K562 (cell line): ENCODE measurements around the gene SLC4A9. TPM values are rescaled to one million over a fixed set of nuclear protein-coding genes. Genes with fewer than 3 reads are reported as not detected.

Experiments used
- ATAC-seq: fragments of 200-7000 bp; cut with Tn5 transposase; 3 replicates; pipeline ENCODE4 v1.9.1; 2020; ENCODE audit warnings: moderate library complexity
- BruUV-seq: library from RNA; stranded (reverse); fragments of 400-500 nt; replicated peaks from 2 replicates; lab custom pipeline; 2021; lab: Mats Ljungman, UMichigan
- CTCF ChIA-PET: fragments of 300-600 bp; formaldehyde crosslinking; extraction: SDS; loops from one replicate; lab custom pipeline; 2021; ENCODE audit warnings: low intra/inter-chr PET ratio; lab: Yijun Ruan, JAX
- POLR2A ChIA-PET: fragments of 300-600, 350-650 bp; sonication (Branson Sonifier 250); formaldehyde crosslinking; extraction: SDS; loops from one replicate; lab custom pipeline; 2021; ENCODE audit warnings: antibody characterized with exemption, inconsistent platforms; lab: Yijun Ruan, JAX
- DNase-seq, 4 experiments: peaks; one replicate each; pipeline versions ENCODE4 v3.0.0 to v3.0.0-alpha.2; 2011 to 2018; ENCODE audit warnings: low spot score in 3 of 4, mixed read lengths in 3 of 4; ENCODE audit errors: extremely low read depth in 1 of 4
- FAIRE-seq: peaks from 2 replicates; lab custom pipeline; 2011; peaks lifted over from hg19 to GRCh38; lab: Jason Lieb, UNC
- H2AFZ ChIP-seq: 2 replicates; pipeline ENCODE4 v1.6.0; 2011; ENCODE audit warnings: low read depth, low read length, control low read depth, inconsistent platforms
- H3K27ac ChIP-seq: fragments of 200-600 bp; 3 replicates; pipeline ENCODE4 v1.8.0; 2011; ENCODE audit warnings: low read depth, mild to moderate bottlenecking, control low read depth, inconsistent platforms, low read length, moderate library complexity, mixed read lengths; ENCODE audit errors: extremely low read depth
- H3K27me3 ChIP-seq, 2 experiments: fragments of 300-600 bp in 1 of 2; 2 replicates in 1 of 2; 3 replicates in 1 of 2; pipeline versions ENCODE4 v1.6.0 to v1.8.0; 2011; ENCODE audit warnings: inconsistent platforms in 2 of 2, low read length in 2 of 2, mild to moderate bottlenecking in 1 of 2, mixed read lengths in 1 of 2, moderate library complexity in 1 of 2; ENCODE audit not compliant: control insufficient read depth in 2 of 2, insufficient read depth in 2 of 2
- H3K36me3 ChIP-seq: fragments of 300-600 bp; 3 replicates; pipeline ENCODE4 v1.8.0; 2011; ENCODE audit warnings: mild to moderate bottlenecking, low read length, inconsistent platforms; ENCODE audit not compliant: control insufficient read depth, insufficient read depth
- H3K4me1 ChIP-seq, 2 experiments: fragments of 200-600 bp in 1 of 2; replicated peaks in 1 of 2; 2 replicates in 1 of 2; 3 replicates in 1 of 2; pipeline versions ENCODE4 v1.5.1 to v1.8.0; 2011; ENCODE audit warnings: inconsistent platforms in 2 of 2, low read length in 2 of 2, mild to moderate bottlenecking in 1 of 2, mixed read lengths in 1 of 2, moderate library complexity in 1 of 2; ENCODE audit not compliant: control insufficient read depth in 2 of 2, insufficient read depth in 2 of 2
- H3K4me2 ChIP-seq: 2 replicates; pipeline ENCODE4 v1.6.1; 2011; ENCODE audit warnings: low read length, control low read depth, inconsistent platforms, mixed read lengths; ENCODE audit not compliant: insufficient read depth
- H3K4me3 ChIP-seq: fragments of 200-600 bp; sonication (generic), shearing (Covaris generic); 2 replicates; pipeline ENCODE4 v1.5.1; 2016; ENCODE audit warnings: control low read depth, inconsistent platforms
- H3K79me2 ChIP-seq: fragments of 200-600 bp; 3 replicates; pipeline ENCODE4 v1.8.0; 2011; ENCODE audit warnings: low read length, inconsistent platforms; ENCODE audit not compliant: control insufficient read depth, insufficient read depth
- H3K9ac ChIP-seq, 2 experiments: 2 replicates each; pipeline versions ENCODE4 v1.6.0 to v1.6.1; 2011; ENCODE audit warnings: low read depth in 2 of 2, low read length in 2 of 2, control low read depth in 1 of 2, inconsistent platforms in 1 of 2, mild to moderate bottlenecking in 1 of 2, mixed read lengths in 1 of 2; ENCODE audit not compliant: insufficient read depth in 1 of 2
- H3K9me1 ChIP-seq: one replicate; pipeline ENCODE4 v1.6.0; 2011; ENCODE audit warnings: inconsistent platforms, mild to moderate bottlenecking, low read length, moderate library complexity; ENCODE audit not compliant: control insufficient read depth, insufficient read depth
- H3K9me3 ChIP-seq: replicated peaks from 2 replicates; pipeline ENCODE4 v1.5.1; 2011; ENCODE audit warnings: low read depth, low read length, inconsistent platforms; ENCODE audit not compliant: control insufficient read depth, insufficient read depth
- H4K20me1 ChIP-seq: replicated peaks from 2 replicates; pipeline ENCODE4 v1.6.1; 2011; ENCODE audit warnings: low read length, inconsistent platforms, mixed read lengths; ENCODE audit not compliant: control insufficient read depth, insufficient read depth
- ARID1B ChIP-seq: fragments of 450-650 bp; IDR thresholded peaks from 2 replicates; pipeline ENCODE4 v1.6.1; 2016; ENCODE audit warnings: antibody characterized with exemption, mild to moderate bottlenecking, inconsistent platforms
- ATF7 ChIP-seq: fragments of 450-650 bp; IDR thresholded peaks from 2 replicates; pipeline ENCODE4 v1.7.1; 2014; ENCODE audit warnings: mild to moderate bottlenecking, moderate library complexity
- C11orf30 ChIP-seq: fragments of 450-650 bp; IDR thresholded peaks from 2 replicates; pipeline ENCODE4 v1.6.1; 2016; ENCODE audit warnings: low read depth, mild to moderate bottlenecking
- CHD2 ChIP-seq: IDR thresholded peaks from 2 replicates; pipeline ENCODE4 v1.6.1; 2011; ENCODE audit warnings: low read depth, low read length
- E2F4 ChIP-seq: sonication (generic); formaldehyde crosslinking; IDR thresholded peaks from 2 replicates; pipeline ENCODE4 v1.8.0; 2022; ENCODE audit warnings: mild to moderate bottlenecking, low read depth, missing genetic modification reagents
- EP400 ChIP-seq: fragments of 450-650 bp; IDR thresholded peaks from 2 replicates; pipeline ENCODE4 v1.6.1; 2017; ENCODE audit warnings: antibody characterized with exemption, mild to moderate bottlenecking, moderate library complexity
- ESRRB ChIP-seq: fragments of 250-450 bp; sonication (Bioruptor Pico); IDR thresholded peaks from 2 replicates; pipeline ENCODE4 v1.5.0; 2020; ENCODE audit warnings: mild to moderate bottlenecking, moderate library complexity, borderline replicate concordance
- FOXP1 ChIP-seq: sonication (generic); formaldehyde crosslinking; IDR thresholded peaks from 2 replicates; pipeline ENCODE4 v1.8.0; 2022; ENCODE audit warnings: mild to moderate bottlenecking, missing genetic modification reagents
- GATAD2A ChIP-seq: fragments of 450-650 bp; IDR thresholded peaks from 2 replicates; pipeline ENCODE4 v1.6.1; 2017
- JUN ChIP-seq, 2 experiments: sonication (generic) in 1 of 2; formaldehyde crosslinking in 1 of 2; IDR thresholded peaks; 2 replicates each; pipeline versions ENCODE4 v1.6.1 to v1.8.0; 2012 to 2022; ENCODE audit warnings: borderline replicate concordance in 2 of 2, mild to moderate bottlenecking in 2 of 2, improper control_type of control experiment in 1 of 2, low read depth in 1 of 2, low read length in 1 of 2, missing genetic modification reagents in 1 of 2
- KAT7 ChIP-seq: sonication (generic); formaldehyde crosslinking; IDR thresholded peaks from 2 replicates; pipeline ENCODE4 v1.8.0; 2022; ENCODE audit warnings: missing genetic modification reagents, mild to moderate bottlenecking, borderline replicate concordance
- KDM4B ChIP-seq, 2 experiments: fragments of 450-650 bp in 1 of 2; sonication (generic) in 1 of 2; IDR thresholded peaks; 2 replicates each; pipeline ENCODE4 v1.6.1; 2016 to 2017; ENCODE audit warnings: borderline replicate concordance in 2 of 2, antibody characterized with exemption in 1 of 2, low read depth in 1 of 2, mild to moderate bottlenecking in 1 of 2
- MAFK ChIP-seq: IDR thresholded peaks from 2 replicates; pipeline ENCODE4 v1.6.1; 2011; ENCODE audit warnings: low read length, improper control_type of control experiment
- NCOA6 ChIP-seq: fragments of 450-650 bp; IDR thresholded peaks from 2 replicates; pipeline ENCODE4 v1.6.1; 2017; ENCODE audit warnings: mild to moderate bottlenecking
- PRPF4 ChIP-seq: fragments of 200-400 bp; formaldehyde crosslinking; IDR thresholded peaks from one replicate; pipeline ENCODE4 v1.6.1; 2017; ENCODE audit warnings: low read length, low read depth, mild to moderate bottlenecking; ENCODE audit not compliant: insufficient read depth, poor library complexity, severe bottlenecking
- PTBP1 ChIP-seq: fragments of 200-400 bp; formaldehyde crosslinking; IDR thresholded peaks from 2 replicates; pipeline ENCODE4 v1.6.1; 2017; ENCODE audit warnings: low read depth, low read length
- RBM17 ChIP-seq: fragments of 200-400 bp; formaldehyde crosslinking; IDR thresholded peaks from 2 replicates; pipeline ENCODE4 v1.6.1; 2017; ENCODE audit warnings: low read depth, mild to moderate bottlenecking, low read length, borderline replicate concordance
- SMAD4 ChIP-seq: fragments of 250-450 bp; sonication (Bioruptor Pico); conservative IDR thresholded peaks from 2 replicates; pipeline ENCODE4 v1.8.0; 2021; ENCODE audit warnings: inconsistent platforms, mild to moderate bottlenecking, moderate library complexity
- SMARCC2 ChIP-seq: fragments of 450-650 bp; IDR thresholded peaks from 2 replicates; pipeline ENCODE4 v1.6.1; 2017; ENCODE audit warnings: antibody characterized with exemption, moderate library complexity, mild to moderate bottlenecking, low read depth
- SMARCE1 ChIP-seq: fragments of 450-650 bp; IDR thresholded peaks from 2 replicates; pipeline ENCODE4 v1.7.1; 2016; ENCODE audit warnings: mild to moderate bottlenecking
- TSC22D4 ChIP-seq: fragments of 450-650 bp; IDR thresholded peaks from 2 replicates; pipeline ENCODE4 v1.6.1; 2016; ENCODE audit warnings: missing genetic modification characterization, missing biosample characterization, control low read depth
- XRCC3 ChIP-seq: fragments of 450-650 bp; IDR thresholded peaks from 2 replicates; pipeline ENCODE4 v1.6.1; 2017; ENCODE audit warnings: mild to moderate bottlenecking, moderate library complexity
- ZKSCAN3 ChIP-seq: fragments of 250-450 bp; sonication (Bioruptor Pico); IDR thresholded peaks from 2 replicates; pipeline ENCODE4 v1.4.0; 2020
- ZNF384 ChIP-seq: IDR thresholded peaks from 2 replicates; pipeline ENCODE4 v1.6.1; 2012; ENCODE audit warnings: low read depth, low read length, improper control_type of control experiment
- ZNF79 ChIP-seq: fragments of 250-450 bp; sonication (Bioruptor Pico); IDR thresholded peaks from 2 replicates; pipeline ENCODE4 v1.4.0; 2020; ENCODE audit warnings: low read depth, mild to moderate bottlenecking, moderate library complexity
- WGBS: fragments of 100-300 bp; shearing (Covaris generic); methylation state at CpG from one replicate; pipeline ENCODE4 v1.1.6; 2016; ENCODE audit warnings: low coverage, mixed read lengths; ENCODE audit not compliant: insufficient coverage; ENCODE audit errors: missing lambda C conversion rate; 5-methylcytosine and 5-hydroxymethylcytosine counted together
- in situ Hi-C: fragments of 300-500 bp; cut with MboI; formaldehyde crosslinking; loops from 4 replicates; pipeline ENCODE4 v1.15.0; 2018; ENCODE audit warnings: inconsistent platforms, mixed read lengths
- intact Hi-C: fragments of 100-400 bp; cut with micrococcal nuclease; formaldehyde crosslinking; loops from 2 replicates; pipeline ENCODE4 v1.14.2; 2022
- polyA plus RNA-seq, 8 experiments: library from polyadenylated mRNA; depleted of rRNA in 4 of 8; stranded (reverse) in 5 of 8; unstranded in 3 of 8; fragments of >200 nt; fragmentation: Nextera tagmentation in 2 of 8; fragmentation: Illumina TruSeq in 1 of 8; extraction: Ambion mirVana in 2 of 8; extraction: Trizol in 1 of 8; gene quantifications; 2 replicates each; pipeline versions ENCODE4 v1.2.1 to v1.2.3, GENCODE V29; 2011 to 2014; ENCODE audit warnings: inconsistent platforms in 1 of 8, missing spikeins in 1 of 8
- total RNA-seq, 7 experiments: library from RNA; depleted of rRNA in 6 of 7; stranded (reverse); fragments of >200 nt in 6 of 7; fragmentation: Illumina TruSeq in 2 of 7; extraction: Trizol in 2 of 7; gene quantifications; 2 replicates each; pipeline versions ENCODE4 v1.2.1 to v1.2.3, GENCODE V29; 2011 to 2021; ENCODE audit warnings: low replicate concordance in 1 of 7

The SLC4A9 gene
- total and polyA plus RNA-seq, 9 of the 15 experiments (the other 6 are each of a cell fraction or from before 2014, with no cell fraction given), result 0.05 to 0.13 TPM; not detected in 7

GRCh38 chr5:140311011-140311467 lies 49.0 kb upstream of the SLC4A9 start:
- FAIRE-seq (peak; percentile 80), ATAC-seq (peak; percentile 95), DNase-seq (peak; percentile 35 to 74 (median 52))
- H3K79me2 ChIP-seq, result no peaks in the 10 kb centered on the region
- peak overlapping the region in 1 of 2 experiments; percentile 34; a peak in 1 of 4 replicates for H3K9ac ChIP-seq
- in situ Hi-C loops (no loop called here), intact Hi-C loops (no loop called here)
- BruUV-seq, result no TSS peak
- peak overlapping the region; percentile 73 for H2AFZ ChIP-seq
- H4K20me1 ChIP-seq, result no peaks in the 10 kb centered on the region
- ChIA-PET CTCF (no interaction called here), POLR2A (interaction anchor here (0.6 to 2.4 kb wide), 9 partner anchors 8 to 408 kb away, joined by 3 to 9 read pairs (median 4); partner anchors contain the start of genes HBEGF and PFDN1)
- no peaks in the 10 kb centered on the region for H3K9me1 ChIP-seq
- no peaks in the 10 kb centered on the region for H3K9me3 ChIP-seq
- H3K4me1 ChIP-seq, result peaks cover 0 to 26% of the 10 kb centered on the region in 2 experiments; a peak in 4 of 5 replicates
- 22% methylated on average over 5 of the region's 5 CpGs for WGBS
- no peaks in the 10 kb centered on the region for H3K27me3 ChIP-seq
- H3K4me2 ChIP-seq, result peak overlapping the region; percentile 42
- no peaks in the 10 kb centered on the region for H3K36me3 ChIP-seq
- H3K27ac ChIP-seq, result peak overlapping the region; percentile 57; the same call in 2 of the 3 replicates
- no peak overlapping the region for H3K4me3 ChIP-seq
- TF ChIP-seq JUN (IDR thresholded peaks at IDR 0.05; ENCODE audit: borderline replicate concordance, low read depth, low read length) (peak; percentile 95), JUN (CRISPR knock-in tag; IDR thresholded peaks at IDR 0.05; ENCODE audit: borderline replicate concordance) (no peak), EP400 (peak; percentile 23; the same call in 1 of the 2 replicates), MAFK (peak; percentile 62; the same call in 1 of the 2 replicates), ZKSCAN3 (CRISPR knock-in tag) (no peak), CHD2 (no peak), PTBP1 (no peak), GATAD2A (peak; percentile 19; the same call in 1 of the 2 replicates), PRPF4 (no peak), ZNF79 (CRISPR knock-in tag) (no peak), SMARCE1 (peak; percentile 76; the same call in 1 of the 2 replicates), NCOA6 (no peak), ESRRB (CRISPR knock-in tag) (no peak), SMARCC2 (peak; percentile 83), ZNF384 (peak; percentile 72), RBM17 (no peak), SMAD4 (CRISPR knock-in tag) (peak; percentile 24; the same call in 1 of the 2 replicates), ARID1B (peak; percentile 80), KAT7 (no peak), E2F4 (CRISPR knock-in tag) (no peak), XRCC3 (no peak), FOXP1 (CRISPR knock-in tag) (no peak), KDM4B (IDR thresholded peaks at IDR 0.05; ENCODE audit: borderline replicate concordance in 2 of 2, low read depth in 1 of 2) (no peak), TSC22D4 (no peak), C11orf30 (peak; percentile 92), ATF7 (peak; percentile 52; the same call in 1 of the 2 replicates)
